Measurements from ENCODE around the gene OST4.

DNA sequence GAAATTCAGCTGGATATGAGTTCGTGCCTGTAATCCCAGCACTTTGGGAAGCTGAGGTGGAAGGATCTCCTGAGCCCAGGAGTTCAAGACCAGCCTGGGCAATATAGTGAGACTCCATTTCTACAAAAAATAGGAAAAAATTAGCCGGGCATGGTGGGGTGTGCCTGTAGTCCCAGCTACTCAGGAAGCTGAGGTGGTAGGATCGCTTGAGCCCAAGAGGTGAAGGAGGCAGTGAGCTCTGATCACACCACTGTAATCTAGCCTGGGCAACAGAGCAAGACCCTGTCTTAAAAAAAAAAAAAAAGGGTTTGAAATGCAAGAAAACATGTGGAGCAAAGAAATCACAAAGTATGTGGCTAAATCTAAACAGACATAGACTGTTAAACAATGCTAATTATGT lies 37.6 kb upstream of the OST4 start:
- TF ChIP-seq, protein P1, sequence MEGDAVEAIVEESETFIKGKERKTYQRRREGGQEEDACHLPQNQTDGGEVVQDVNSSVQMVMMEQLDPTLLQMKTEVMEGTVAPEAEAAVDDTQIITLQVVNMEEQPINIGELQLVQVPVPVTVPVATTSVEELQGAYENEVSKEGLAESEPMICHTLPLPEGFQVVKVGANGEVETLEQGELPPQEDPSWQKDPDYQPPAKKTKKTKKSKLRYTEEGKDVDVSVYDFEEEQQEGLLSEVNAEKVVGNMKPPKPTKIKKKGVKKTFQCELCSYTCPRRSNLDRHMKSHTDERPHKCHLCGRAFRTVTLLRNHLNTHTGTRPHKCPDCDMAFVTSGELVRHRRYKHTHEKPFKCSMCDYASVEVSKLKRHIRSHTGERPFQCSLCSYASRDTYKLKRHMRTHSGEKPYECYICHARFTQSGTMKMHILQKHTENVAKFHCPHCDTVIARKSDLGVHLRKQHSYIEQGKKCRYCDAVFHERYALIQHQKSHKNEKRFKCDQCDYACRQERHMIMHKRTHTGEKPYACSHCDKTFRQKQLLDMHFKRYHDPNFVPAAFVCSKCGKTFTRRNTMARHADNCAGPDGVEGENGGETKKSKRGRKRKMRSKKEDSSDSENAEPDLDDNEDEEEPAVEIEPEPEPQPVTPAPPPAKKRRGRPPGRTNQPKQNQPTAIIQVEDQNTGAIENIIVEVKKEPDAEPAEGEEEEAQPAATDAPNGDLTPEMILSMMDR (IDR thresholded peaks at IDR 0.05) = no peak
- TF ChIP-seq POLR2A (IDR thresholded peaks at IDR 0.05) (no peak), POLR2AphosphoS5 (IDR thresholded peaks at IDR 0.05; ENCODE audit: insufficient read depth in 1 of 2, low read depth in 1 of 2) (no peak)

All from vagina (tissue), 2 donors.